GM21619 (cell line): ENCODE measurements around the gene HES4.
"Not testable (repeated sequence)": the region's sequence is repeated elsewhere in the genome, so short reads cannot be mapped to it uniquely, and the experiment has no call there.

Source experiments
- ATAC-seq: cut with Tn5 transposase; IDR thresholded peaks from one replicate; pipeline ENCODE4 v1.9.1; 2021; ENCODE audit not compliant: unreplicated experiment

HES4 gene

GRCh38 chr1:1033731-1034438 is 34.0 kb upstream of the HES4 start:
- no peak for ATAC-seq

- peak; percentile 79 for ATAC-seq
Observed at GRCh38 chr1:1033009-1033587, 33.2 kb upstream of the HES4 start.

GRCh38 chr1:1032424-1032823 is 32.5 kb upstream of the HES4 start:
- ATAC-seq = no peak

GRCh38 chr1:1031659-1032235 is 31.9 kb upstream of the HES4 start:
- ATAC-seq = no peak

GRCh38 chr1:1030867-1031658 is 31.2 kb upstream of the HES4 start:
- ATAC-seq = not testable (repeated sequence)

GRCh38 chr1:1027791-1028190 is 27.9 kb upstream of the HES4 start:
- no peak for ATAC-seq

- no peak for ATAC-seq
Observed at GRCh38 chr1:1026599-1027413, 26.9 kb upstream of the HES4 start.

GRCh38 chr1:1025730-1026129 is 25.8 kb upstream of the HES4 start:
- ATAC-seq = no peak

GRCh38 chr1:1024771-1025699 is 25.1 kb upstream of the HES4 start:
- no peak for ATAC-seq

GRCh38 chr1:1024149-1024770 is 24.4 kb upstream of the HES4 start:
- no peak for ATAC-seq

GRCh38 chr1:1023700-1024099 is 23.8 kb upstream of the HES4 start:
- ATAC-seq = no peak

GRCh38 chr1:1022302-1023009 is 22.6 kb upstream of the HES4 start:
- no peak for ATAC-seq

- no peak for ATAC-seq
Observed at GRCh38 chr1:1021920-1022259, 22.0 kb upstream of the HES4 start.

- no peak for ATAC-seq
Observed at GRCh38 chr1:1021010-1021919, 21.4 kb upstream of the HES4 start.

GRCh38 chr1:1020415-1021009 is 20.6 kb upstream of the HES4 start:
- ATAC-seq = peak; percentile 15

- ATAC-seq = peak; percentile 31
Observed at GRCh38 chr1:1020000-1020404, 20.1 kb upstream of the HES4 start, which contains the start of gene AGRN. Gene AGRN, plus strand, starts transcription at chr1:1020120. Its CDS starts 53 bp downstream, at chr1:1020173.
